ENCODE results near the gene HIVEP1.

Gene HIVEP1

DNA sequence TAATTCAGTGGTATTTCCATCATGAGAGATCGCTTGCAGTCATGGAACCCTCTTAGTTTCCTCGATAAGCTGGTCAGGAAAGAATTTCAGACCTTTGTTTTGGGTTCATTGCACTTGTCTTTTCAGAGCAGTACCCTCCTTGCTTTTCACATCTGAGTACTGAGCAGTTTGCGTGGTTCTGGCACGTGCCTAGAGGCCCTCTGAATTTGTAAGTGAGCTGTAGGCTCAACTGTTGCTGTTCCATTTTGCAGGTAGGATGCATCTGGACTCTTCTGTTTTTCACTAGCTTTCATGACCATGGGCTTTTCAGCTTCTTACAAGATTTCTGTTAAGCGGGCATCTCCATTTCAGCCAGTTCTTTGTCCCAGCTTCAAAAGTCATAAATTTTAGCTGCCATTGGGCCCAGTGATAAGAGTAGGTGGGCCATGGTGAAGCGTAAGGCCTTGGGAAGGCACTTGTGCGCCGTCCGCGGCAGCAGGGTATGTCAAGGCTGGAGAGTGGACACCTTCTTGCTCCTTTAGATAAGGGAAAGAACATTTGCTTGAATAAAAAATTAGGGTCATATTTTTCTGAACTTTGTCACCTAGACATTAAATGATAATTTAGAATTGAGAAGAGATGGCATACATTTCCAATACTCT is 35.8 kb downstream of the HIVEP1 start:
- no peaks in the 10 kb centered on the region for H3K36me3 ChIP-seq (ENCODE audit: control insufficient read depth, insufficient read depth, low read length)
- no peak overlapping the region for H3K9ac ChIP-seq (ENCODE audit: low read length)
- no peak overlapping the region for H3K4me3 ChIP-seq (ENCODE audit: low read length)
- peaks cover 7% of the 10 kb centered on the region for H3K4me1 ChIP-seq (ENCODE audit: control insufficient read depth, insufficient read depth, low read length)
- no peak overlapping the region for H3K27ac ChIP-seq (ENCODE audit: low read depth, low read length)
- no peaks in the 10 kb centered on the region for H3K27me3 ChIP-seq (ENCODE audit: control insufficient read depth, insufficient read depth, low read length)

DNA sequence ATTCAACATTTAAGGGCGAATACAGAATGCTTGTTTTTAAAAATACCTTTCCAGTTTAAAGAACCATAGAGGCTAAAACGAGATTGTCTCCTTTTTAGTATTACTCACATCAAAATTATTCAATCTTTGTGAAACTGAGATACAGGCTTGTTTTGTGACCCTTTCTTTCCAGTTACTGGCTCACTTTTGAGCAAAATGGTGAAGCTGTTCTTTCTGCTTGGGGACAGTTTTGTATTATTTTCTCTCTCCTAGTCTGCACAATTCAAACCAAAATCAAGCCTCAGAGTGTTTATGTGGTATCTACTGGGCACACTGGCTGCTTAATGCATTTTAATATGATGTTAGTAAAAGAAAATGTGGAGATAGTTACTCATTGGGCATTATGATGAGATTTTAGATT is 36.5 kb downstream of the HIVEP1 start:
- Histone ChIP-seq H3K4me3 (ENCODE audit: low read length) (no peak overlapping the region), H3K36me3 (ENCODE audit: control insufficient read depth, insufficient read depth, low read length) (no peaks in the 10 kb centered on the region), H3K9ac (ENCODE audit: low read length) (no peak overlapping the region), H3K27ac (ENCODE audit: low read depth, low read length) (no peak overlapping the region), H3K4me1 (ENCODE audit: control insufficient read depth, insufficient read depth, low read length) (peaks cover 7% of the 10 kb centered on the region), H3K27me3 (ENCODE audit: control insufficient read depth, insufficient read depth, low read length) (no peaks in the 10 kb centered on the region)

DNA sequence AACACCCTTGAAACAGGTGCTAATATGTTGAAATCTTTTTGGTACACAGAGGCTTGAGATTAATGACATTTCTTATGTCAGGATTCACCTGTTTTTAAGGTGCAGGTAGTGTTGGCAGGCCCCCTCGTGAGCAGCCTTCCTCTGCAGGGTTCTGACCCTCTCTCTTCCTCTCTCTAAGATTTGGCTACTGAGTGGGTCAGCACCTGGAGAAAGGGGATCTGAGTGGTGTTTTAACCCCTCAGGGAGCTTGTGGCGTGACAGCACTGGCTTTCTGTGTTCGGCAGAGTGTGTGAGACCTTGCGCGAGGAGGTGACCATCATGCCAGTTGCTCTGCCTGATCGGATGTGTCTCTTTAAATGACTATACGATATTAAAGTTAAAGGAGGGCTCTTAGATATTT is 37.1 kb downstream of the HIVEP1 start:
- no peaks in the 10 kb centered on the region for H3K36me3 ChIP-seq (ENCODE audit: control insufficient read depth, insufficient read depth, low read length)
- peaks cover 7% of the 10 kb centered on the region for H3K4me1 ChIP-seq (ENCODE audit: control insufficient read depth, insufficient read depth, low read length)
- no peaks in the 10 kb centered on the region for H3K27me3 ChIP-seq (ENCODE audit: control insufficient read depth, insufficient read depth, low read length)
- H3K4me3 ChIP-seq (ENCODE audit: low read length), result no peak overlapping the region
- H3K9ac ChIP-seq (ENCODE audit: low read length), result no peak overlapping the region
- no peak overlapping the region for H3K27ac ChIP-seq (ENCODE audit: low read depth, low read length)

DNA sequence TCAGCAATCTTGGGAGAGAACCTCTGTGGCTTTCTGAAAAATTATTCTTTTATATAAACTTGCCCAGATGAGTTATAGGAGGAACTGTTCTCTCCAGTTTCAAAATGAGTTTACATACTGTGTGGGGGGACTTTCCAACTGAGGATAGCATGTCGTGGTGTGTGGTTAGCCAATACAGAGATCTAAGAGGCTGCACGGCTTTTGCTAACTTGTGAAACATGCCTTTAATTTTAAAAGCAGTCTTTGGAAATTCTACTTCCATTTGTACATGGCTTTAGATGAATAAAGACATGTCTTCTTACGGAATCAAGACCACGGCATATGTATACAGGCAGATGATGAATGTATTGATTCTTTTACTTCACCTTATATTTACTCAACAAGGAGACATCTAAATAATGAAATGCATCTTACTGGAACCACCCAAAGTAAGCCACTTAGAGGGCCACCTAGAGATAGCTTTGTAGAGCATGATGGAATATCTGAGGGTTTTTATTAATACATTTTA is 39.8 kb downstream of the HIVEP1 start:
- Histone ChIP-seq H3K27me3 (ENCODE audit: control insufficient read depth, insufficient read depth, low read length) (no peaks in the 10 kb centered on the region), H3K9ac (ENCODE audit: low read length) (no peak overlapping the region), H3K36me3 (ENCODE audit: control insufficient read depth, insufficient read depth, low read length) (no peaks in the 10 kb centered on the region), H3K27ac (ENCODE audit: low read depth, low read length) (peak overlapping the region; percentile 14), H3K4me3 (ENCODE audit: low read length) (no peak overlapping the region), H3K4me1 (ENCODE audit: control insufficient read depth, insufficient read depth, low read length) (peaks cover 7% of the 10 kb centered on the region)

DNA sequence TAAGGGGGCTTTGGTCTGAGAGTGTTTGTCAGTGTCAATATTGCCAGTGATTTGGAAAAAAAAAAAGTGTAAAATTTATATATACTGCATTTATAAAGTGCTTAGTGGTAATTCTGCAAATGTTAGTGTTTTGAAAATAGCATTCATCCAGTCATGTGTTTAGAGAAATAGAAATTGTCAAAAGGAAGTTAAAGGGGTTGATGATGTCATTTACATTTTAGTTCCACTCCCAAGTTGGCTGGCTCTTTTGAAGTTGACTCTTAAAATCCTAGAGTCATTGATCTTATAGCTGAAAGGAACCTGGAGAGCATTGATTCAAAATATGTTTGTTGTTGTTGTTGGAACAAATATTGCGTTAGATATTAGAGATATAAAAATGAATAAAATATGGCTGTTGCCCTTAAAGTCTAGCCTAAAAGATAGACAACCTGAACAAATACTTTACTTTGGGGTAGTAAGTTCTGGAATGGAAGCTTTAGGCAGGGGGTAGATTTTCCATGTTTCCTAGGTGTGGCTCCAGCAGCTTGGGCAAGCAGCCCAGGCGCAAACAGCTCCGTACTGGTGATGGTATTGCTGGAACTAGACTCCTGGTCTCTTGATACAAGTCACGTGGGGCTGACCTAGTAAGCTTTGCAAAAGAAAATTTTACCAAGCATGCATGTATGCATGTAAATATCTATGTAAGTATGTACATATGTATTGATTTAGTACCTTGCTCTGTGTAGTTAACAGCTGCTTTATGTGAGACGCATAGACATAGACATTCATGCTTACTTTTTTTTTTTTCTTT is 46.3 kb downstream of the HIVEP1 start:
- H3K9ac ChIP-seq (ENCODE audit: low read length), result no peak overlapping the region
- no peaks in the 10 kb centered on the region for H3K36me3 ChIP-seq (ENCODE audit: control insufficient read depth, insufficient read depth, low read length)
- no peak overlapping the region for H3K4me3 ChIP-seq (ENCODE audit: low read length)
- H3K27me3 ChIP-seq (ENCODE audit: control insufficient read depth, insufficient read depth, low read length), result no peaks in the 10 kb centered on the region
- no peak overlapping the region for H3K27ac ChIP-seq (ENCODE audit: low read depth, low read length)
- peaks cover 3% of the 10 kb centered on the region for H3K4me1 ChIP-seq (ENCODE audit: control insufficient read depth, insufficient read depth, low read length)

DNA sequence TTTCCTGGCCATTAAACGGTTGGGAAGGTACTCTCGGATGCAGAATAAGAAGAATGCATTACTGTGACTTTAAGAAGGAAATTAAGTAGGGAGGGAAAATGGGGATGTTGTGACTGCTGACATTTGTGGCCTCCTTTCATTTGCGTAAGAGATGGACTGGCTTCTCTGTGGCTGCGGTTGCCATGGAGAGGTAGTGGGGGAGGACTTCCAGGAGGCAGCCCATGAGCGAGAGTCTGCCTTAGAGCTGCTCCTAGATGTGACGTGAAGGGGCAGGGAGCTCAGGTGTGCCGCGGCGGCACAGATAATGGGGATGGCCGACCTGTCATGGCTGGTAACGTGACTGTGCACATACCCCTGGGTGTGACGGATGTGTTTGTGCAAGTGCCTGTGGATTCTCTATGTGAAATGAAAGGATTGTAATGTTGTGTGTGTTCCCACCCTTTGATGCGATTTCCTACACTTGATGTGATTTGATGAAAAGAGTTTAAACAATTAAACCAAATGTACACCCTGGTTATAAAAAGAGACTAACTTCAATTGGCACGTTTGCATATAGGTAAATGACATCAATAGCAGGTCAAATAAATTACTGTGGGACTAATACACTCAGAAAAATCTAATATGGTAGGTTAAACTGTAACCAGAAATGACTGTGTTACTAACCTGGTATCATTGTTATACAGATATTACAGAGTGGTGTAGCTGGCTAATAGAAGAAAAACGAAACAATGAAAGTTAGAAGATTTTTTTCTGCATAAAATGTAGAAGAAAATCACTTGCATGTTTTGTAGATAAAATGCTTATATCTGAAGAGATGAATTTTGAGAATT is 48.9 kb downstream of the HIVEP1 start:
- Histone ChIP-seq H3K27me3 (ENCODE audit: control insufficient read depth, insufficient read depth, low read length) (no peaks in the 10 kb centered on the region), H3K9ac (ENCODE audit: low read length) (no peak overlapping the region), H3K27ac (ENCODE audit: low read depth, low read length) (no peak overlapping the region), H3K4me3 (ENCODE audit: low read length) (no peak overlapping the region), H3K4me1 (ENCODE audit: control insufficient read depth, insufficient read depth, low read length) (peaks cover 3% of the 10 kb centered on the region), H3K36me3 (ENCODE audit: control insufficient read depth, insufficient read depth, low read length) (no peaks in the 10 kb centered on the region)

DNA sequence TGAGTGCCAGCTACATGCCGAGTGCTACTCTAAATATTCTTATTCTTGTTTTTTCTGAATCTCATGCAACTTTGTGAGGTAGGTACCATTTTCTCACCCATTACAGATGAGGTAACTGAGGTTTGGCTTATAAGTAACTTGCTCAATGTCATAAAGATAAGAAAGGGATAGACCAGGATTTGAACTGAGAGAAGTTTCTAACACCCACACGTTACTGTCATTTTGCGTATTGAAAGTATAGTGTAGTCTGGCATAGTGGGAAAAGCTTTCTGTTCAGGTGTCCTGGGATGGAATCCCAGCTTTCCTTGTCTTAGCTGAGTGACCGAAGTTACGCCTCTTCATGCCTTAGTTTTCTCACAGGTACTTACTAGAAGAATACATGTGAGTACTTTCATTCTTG is 50.5 kb downstream of the HIVEP1 start:
- no peaks in the 10 kb centered on the region for H3K36me3 ChIP-seq (ENCODE audit: control insufficient read depth, insufficient read depth, low read length)
- H3K9ac ChIP-seq (ENCODE audit: low read length), result no peak overlapping the region
- no peak overlapping the region for H3K4me3 ChIP-seq (ENCODE audit: low read length)
- H3K27me3 ChIP-seq (ENCODE audit: control insufficient read depth, insufficient read depth, low read length), result no peaks in the 10 kb centered on the region
- no peak overlapping the region for H3K27ac ChIP-seq (ENCODE audit: low read depth, low read length)
- peaks cover 3% of the 10 kb centered on the region for H3K4me1 ChIP-seq (ENCODE audit: control insufficient read depth, insufficient read depth, low read length)

DNA sequence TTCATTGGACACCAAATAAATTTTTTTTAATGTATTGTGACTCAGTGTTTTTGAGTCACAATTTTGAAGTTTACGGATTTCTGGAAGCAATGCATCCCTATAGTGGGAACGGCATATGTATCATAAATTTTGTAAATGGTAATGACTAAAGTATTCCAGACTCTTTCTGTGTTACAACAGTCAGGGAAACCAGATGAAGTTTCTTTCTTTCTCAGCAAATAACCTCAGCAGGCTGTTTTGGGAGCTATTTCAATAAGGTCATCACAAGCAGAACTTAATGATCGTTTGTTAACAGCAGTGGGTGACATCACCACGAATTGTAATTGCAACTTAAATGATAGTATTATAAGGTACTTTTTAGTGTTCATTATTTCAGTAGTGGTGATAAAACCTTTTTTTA is 52.0 kb downstream of the HIVEP1 start:
- Histone ChIP-seq H3K27ac (ENCODE audit: low read depth, low read length) (no peak overlapping the region), H3K4me1 (ENCODE audit: control insufficient read depth, insufficient read depth, low read length) (peaks cover 3% of the 10 kb centered on the region), H3K4me3 (ENCODE audit: low read length) (no peak overlapping the region), H3K36me3 (ENCODE audit: control insufficient read depth, insufficient read depth, low read length) (no peaks in the 10 kb centered on the region), H3K27me3 (ENCODE audit: control insufficient read depth, insufficient read depth, low read length) (no peaks in the 10 kb centered on the region), H3K9ac (ENCODE audit: low read length) (no peak overlapping the region)

DNA sequence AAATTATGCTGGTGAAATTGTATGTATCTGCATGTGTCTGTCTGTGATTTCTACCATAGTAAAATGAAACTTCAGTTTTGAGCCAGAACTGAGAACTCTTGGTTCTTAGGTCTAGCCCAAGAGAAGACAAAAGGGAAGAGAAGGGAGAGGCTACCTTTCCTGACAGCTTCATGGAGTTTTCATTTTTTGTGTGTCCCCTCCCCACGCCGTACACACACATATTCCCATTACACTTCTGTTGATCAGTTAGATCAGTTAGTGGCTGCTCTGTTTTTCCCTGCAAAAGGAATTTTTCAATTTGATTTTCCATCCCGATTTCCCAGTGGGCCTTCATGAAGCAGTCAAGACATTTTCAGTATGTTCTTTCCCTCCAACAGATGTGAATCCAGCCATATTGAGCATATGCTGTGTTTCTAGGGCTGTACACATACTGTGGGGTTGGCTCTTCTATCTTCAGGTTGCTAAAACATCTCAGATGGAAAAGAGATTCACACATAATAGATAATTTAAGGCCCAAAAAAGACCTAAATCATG is 52.5 kb downstream of the HIVEP1 start:
- Histone ChIP-seq H3K27ac (ENCODE audit: low read depth, low read length) (no peak overlapping the region), H3K4me1 (ENCODE audit: control insufficient read depth, insufficient read depth, low read length) (peaks cover 3% of the 10 kb centered on the region), H3K27me3 (ENCODE audit: control insufficient read depth, insufficient read depth, low read length) (no peaks in the 10 kb centered on the region), H3K9ac (ENCODE audit: low read length) (no peak overlapping the region), H3K36me3 (ENCODE audit: control insufficient read depth, insufficient read depth, low read length) (no peaks in the 10 kb centered on the region), H3K4me3 (ENCODE audit: low read length) (no peak overlapping the region)

DNA sequence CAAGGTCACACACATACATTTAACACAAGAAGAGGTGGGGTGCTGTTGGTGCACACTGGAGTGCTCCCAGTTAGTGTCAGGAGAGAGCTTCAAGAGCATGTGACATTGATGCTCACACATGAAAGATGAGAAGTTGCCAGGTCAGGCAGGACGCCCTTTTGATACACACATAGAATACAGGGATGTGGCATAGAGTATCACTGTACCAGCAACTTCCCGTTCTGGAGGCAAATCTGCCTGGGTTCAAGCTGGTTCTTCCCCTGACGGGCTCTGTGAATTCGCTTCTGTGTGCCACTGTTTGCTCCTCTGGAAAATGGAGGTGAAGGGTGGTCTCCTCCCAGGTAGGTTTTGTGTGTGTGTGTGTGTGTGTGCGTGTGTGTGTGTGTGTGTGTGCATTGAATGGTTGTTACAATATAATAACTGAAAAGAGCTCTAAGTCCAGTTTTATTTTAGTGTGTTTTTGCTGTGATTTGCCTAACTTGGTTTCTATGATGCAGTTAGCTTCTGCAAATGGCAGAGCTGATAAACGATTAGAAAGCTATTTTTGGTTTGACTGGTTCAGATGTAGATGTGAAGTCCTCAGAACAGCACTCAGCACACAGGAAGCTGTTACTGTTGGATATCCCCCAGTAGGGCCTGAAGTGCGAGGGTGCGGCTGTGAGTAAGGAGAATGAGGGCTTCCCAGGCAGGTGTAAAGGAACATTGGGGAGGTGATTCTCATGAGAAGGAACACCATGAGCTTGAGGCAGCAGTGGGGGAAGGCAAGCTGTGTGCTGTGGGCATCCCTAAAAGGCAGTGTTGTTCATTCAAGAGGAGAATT is 53.4 kb downstream of the HIVEP1 start:
- Histone ChIP-seq H3K27ac (ENCODE audit: low read depth, low read length) (no peak overlapping the region), H3K9ac (ENCODE audit: low read length) (no peak overlapping the region), H3K27me3 (ENCODE audit: control insufficient read depth, insufficient read depth, low read length) (no peaks in the 10 kb centered on the region), H3K4me3 (ENCODE audit: low read length) (no peak overlapping the region), H3K36me3 (ENCODE audit: control insufficient read depth, insufficient read depth, low read length) (no peaks in the 10 kb centered on the region), H3K4me1 (ENCODE audit: control insufficient read depth, insufficient read depth, low read length) (peaks cover 1% of the 10 kb centered on the region)

DNA sequence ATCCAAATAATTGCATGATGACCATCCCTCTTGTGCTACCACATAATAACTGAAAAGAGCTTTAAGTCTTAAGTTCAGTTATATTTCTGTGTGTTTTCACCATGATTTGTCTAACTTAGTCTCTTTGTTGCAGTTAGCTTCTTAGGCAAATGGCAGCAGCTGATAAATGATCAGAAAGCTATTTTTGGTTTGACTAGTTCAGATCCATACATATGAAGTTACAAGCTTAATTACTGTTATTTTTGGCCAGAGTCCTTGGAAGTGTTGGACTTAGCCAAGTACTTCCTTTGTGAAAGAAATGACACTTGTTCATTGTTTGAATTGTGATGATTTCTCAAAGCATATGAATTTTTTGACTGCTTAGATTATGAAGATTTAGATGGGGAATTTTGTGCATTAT is 54.2 kb downstream of the HIVEP1 start:
- H3K27ac ChIP-seq (ENCODE audit: low read depth, low read length), result no peak overlapping the region
- no peak overlapping the region for H3K9ac ChIP-seq (ENCODE audit: low read length)
- no peaks in the 10 kb centered on the region for H3K36me3 ChIP-seq (ENCODE audit: control insufficient read depth, insufficient read depth, low read length)
- H3K4me1 ChIP-seq (ENCODE audit: control insufficient read depth, insufficient read depth, low read length), result no peaks in the 10 kb centered on the region
- H3K27me3 ChIP-seq (ENCODE audit: control insufficient read depth, insufficient read depth, low read length), result no peaks in the 10 kb centered on the region
- no peak overlapping the region for H3K4me3 ChIP-seq (ENCODE audit: low read length)
